Ishikawa (cell line): ENCODE results near the gene RFK.

ENCODE experiments used
- CEBPB ChIP-seq: IDR thresholded peaks from 2 replicates; pipeline ENCODE4 v1.6.1; 2012
- CREB1 ChIP-seq: IDR thresholded peaks from 2 replicates; pipeline ENCODE4 v1.6.1; 2012; ENCODE audit warnings: low read depth
- EGR1 ChIP-seq: IDR thresholded peaks from 2 replicates; pipeline ENCODE4 v1.6.1; 2012
- EP300 ChIP-seq: IDR thresholded peaks from 2 replicates; pipeline ENCODE4 v1.6.1; 2012; ENCODE audit warnings: borderline replicate concordance
- FOXM1 ChIP-seq: IDR thresholded peaks from 2 replicates; pipeline ENCODE4 v1.6.1; 2012; ENCODE audit warnings: low read depth, borderline replicate concordance
- NFIC ChIP-seq: IDR thresholded peaks from 2 replicates; pipeline ENCODE4 v1.6.1; 2012
- RAD21 ChIP-seq: IDR thresholded peaks from 2 replicates; pipeline ENCODE4 v1.6.1; 2012; ENCODE audit warnings: low read depth
- TAF1 ChIP-seq: IDR thresholded peaks from 2 replicates; pipeline ENCODE4 v1.6.1; 2012; ENCODE audit warnings: low read depth, mild to moderate bottlenecking
- TCF12 ChIP-seq: IDR thresholded peaks from 2 replicates; pipeline ENCODE4 v1.6.1; 2012; ENCODE audit warnings: low read depth
- TEAD4 ChIP-seq: IDR thresholded peaks from 2 replicates; pipeline ENCODE4 v1.6.1; 2012
- YY1 ChIP-seq: IDR thresholded peaks from 2 replicates; pipeline ENCODE4 v1.6.1; 2012; ENCODE audit warnings: low read depth
- ZBTB7A ChIP-seq: IDR thresholded peaks from 2 replicates; pipeline ENCODE4 v1.6.1; 2012; ENCODE audit warnings: low read depth
- TF ChIP-seq, protein P1 (sequence below): IDR thresholded peaks from 2 replicates; pipeline ENCODE4 v1.6.1; 2012; ENCODE audit warnings: low read depth, mild to moderate bottlenecking
- TF ChIP-seq, protein P2 (sequence below): IDR thresholded peaks from 2 replicates; pipeline ENCODE4 v1.6.1; 2012
- TF ChIP-seq, protein P3 (sequence below): IDR thresholded peaks from 2 replicates; pipeline ENCODE4 v1.6.1; 2012

RFK gene

DNA sequence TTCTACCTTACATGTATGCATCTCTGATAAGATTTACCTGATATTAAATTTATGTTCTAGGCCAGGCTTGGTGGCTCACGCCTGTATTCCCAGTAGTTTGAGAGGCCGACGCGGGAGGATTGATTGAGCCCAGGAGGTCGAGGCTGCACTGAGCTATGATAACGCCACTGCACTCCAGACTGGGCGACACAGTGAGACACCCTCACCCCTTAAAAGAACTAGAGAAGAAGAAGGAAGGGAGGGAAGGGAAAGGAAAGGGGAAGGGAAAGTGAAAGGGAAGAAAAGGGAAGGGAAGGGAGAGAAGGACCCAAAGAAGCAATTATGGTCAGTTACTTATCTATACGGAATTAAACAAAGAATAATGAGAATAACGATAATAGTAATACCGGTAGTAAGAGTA is 1.2 kb upstream of the RFK start:
- TF ChIP-seq FOXM1: no peak
- TF ChIP-seq EGR1: no peak
- no peak for TF ChIP-seq YY1
- TF ChIP-seq ZBTB7A: no peak

DNA sequence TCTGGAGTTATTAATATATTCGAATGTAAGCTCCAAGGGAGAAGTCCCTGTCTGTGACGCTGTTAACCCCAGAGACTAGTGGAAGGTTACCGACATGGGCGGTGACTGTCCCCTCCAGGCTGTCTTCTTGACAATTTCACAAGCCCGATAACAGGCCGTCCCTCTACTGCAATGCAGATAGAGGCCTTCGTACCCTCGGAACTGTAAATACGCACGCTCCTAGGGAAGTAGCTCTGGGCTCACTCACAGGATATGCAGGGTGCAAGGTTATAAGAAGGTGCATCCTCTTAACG is 680 bp upstream of the RFK start:
- TF ChIP-seq TCF12 (no peak), TAF1 (no peak), CEBPB (no peak), EGR1 (no peak), CREB1 (no peak), FOXM1 (no peak), NFIC (no peak), TEAD4 (no peak), RAD21 (no peak), YY1 (no peak), EP300 (no peak), ZBTB7A (no peak)
- TF ChIP-seq, protein P1, sequence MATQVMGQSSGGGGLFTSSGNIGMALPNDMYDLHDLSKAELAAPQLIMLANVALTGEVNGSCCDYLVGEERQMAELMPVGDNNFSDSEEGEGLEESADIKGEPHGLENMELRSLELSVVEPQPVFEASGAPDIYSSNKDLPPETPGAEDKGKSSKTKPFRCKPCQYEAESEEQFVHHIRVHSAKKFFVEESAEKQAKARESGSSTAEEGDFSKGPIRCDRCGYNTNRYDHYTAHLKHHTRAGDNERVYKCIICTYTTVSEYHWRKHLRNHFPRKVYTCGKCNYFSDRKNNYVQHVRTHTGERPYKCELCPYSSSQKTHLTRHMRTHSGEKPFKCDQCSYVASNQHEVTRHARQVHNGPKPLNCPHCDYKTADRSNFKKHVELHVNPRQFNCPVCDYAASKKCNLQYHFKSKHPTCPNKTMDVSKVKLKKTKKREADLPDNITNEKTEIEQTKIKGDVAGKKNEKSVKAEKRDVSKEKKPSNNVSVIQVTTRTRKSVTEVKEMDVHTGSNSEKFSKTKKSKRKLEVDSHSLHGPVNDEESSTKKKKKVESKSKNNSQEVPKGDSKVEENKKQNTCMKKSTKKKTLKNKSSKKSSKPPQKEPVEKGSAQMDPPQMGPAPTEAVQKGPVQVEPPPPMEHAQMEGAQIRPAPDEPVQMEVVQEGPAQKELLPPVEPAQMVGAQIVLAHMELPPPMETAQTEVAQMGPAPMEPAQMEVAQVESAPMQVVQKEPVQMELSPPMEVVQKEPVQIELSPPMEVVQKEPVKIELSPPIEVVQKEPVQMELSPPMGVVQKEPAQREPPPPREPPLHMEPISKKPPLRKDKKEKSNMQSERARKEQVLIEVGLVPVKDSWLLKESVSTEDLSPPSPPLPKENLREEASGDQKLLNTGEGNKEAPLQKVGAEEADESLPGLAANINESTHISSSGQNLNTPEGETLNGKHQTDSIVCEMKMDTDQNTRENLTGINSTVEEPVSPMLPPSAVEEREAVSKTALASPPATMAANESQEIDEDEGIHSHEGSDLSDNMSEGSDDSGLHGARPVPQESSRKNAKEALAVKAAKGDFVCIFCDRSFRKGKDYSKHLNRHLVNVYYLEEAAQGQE: no peak
- TF ChIP-seq, protein P2, sequence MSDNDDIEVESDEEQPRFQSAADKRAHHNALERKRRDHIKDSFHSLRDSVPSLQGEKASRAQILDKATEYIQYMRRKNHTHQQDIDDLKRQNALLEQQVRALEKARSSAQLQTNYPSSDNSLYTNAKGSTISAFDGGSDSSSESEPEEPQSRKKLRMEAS: no peak

DNA sequence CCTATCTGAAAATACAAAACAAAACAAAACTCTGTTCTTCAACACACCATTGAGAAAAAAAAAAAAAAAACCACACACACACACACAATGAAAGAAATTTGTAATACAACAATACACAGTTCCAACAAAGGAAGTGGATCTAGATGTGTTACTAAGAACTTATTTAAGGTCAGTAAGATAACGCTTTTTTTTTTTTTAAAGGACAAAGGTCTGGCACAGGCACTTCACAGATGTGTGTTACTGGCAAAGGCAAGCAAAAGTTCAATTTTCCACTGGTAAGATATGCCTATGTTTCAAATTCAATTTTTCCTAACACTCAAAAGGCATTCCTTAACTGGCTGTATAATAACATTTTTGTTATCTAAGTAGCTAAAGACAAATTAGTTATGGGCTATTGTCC is 3.6 kb downstream of the RFK start:
- no peak for TF ChIP-seq TAF1
- TF ChIP-seq, protein P2: no peak
- no peak for TF ChIP-seq TEAD4
- no peak for TF ChIP-seq ZBTB7A
- TF ChIP-seq CEBPB: no peak
- TF ChIP-seq EGR1: no peak
- TF ChIP-seq EP300: no peak
- no peak for TF ChIP-seq RAD21

DNA sequence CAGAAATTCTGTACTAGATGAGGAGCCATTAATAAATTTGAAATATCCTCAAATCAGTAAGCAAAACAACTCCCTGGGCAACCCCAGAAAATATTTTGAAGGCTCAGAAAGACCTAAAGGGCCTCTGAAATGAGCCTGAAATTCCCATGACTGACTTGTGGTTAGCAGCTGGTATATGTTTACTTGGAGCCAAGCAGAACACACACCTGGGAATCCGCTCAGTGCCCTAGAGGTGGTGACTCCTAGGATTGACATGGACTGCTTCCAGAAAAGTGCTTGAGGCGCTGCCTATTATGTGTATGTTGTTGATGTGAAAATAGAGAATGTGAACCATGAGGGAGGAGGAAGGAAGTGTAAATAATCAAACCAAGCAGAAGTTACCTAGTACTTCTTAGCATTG is 14.7 kb downstream of the RFK start:
- no peak for TF ChIP-seq TEAD4
- no peak for TF ChIP-seq EGR1
- TF ChIP-seq EP300: no peak
- TF ChIP-seq, protein P3, sequence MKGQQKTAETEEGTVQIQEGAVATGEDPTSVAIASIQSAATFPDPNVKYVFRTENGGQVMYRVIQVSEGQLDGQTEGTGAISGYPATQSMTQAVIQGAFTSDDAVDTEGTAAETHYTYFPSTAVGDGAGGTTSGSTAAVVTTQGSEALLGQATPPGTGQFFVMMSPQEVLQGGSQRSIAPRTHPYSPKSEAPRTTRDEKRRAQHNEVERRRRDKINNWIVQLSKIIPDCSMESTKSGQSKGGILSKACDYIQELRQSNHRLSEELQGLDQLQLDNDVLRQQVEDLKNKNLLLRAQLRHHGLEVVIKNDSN: no peak
- TF ChIP-seq YY1: no peak
- no peak for TF ChIP-seq RAD21
- no peak for TF ChIP-seq FOXM1
- TF ChIP-seq, protein P1: no peak

DNA sequence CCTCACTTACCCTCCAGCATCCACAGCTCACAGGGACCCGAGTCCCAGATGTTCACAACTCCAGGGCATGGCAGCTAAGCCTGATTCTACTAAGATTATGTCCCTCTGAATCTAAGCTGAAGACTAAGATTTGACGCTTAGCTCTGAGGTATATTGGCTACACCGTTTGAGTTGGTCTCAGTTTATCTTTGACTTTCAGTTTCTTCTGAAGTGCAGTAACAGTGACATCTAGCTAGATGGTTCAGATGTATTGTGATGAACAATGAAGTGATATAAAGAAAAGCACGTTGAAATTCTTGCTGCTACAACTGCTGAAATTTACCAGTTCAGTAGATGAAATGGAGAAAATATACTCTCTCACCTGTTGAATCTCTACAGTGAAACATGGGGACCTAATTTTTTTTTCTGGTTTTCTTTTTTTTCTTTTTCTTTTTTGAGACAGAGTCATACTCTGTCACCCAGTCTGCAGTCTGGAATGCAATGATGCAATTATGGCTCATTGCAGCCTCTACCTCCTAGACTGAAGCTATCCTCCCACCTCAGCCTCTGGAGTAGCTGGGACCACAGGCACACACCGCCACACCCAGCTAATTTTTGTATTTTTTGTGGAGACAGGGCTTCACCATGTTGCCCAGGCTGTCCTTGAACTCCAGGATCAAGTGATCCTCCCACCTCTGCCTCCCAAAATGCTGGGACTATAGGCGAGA is 15.7 kb downstream of the RFK start:
- TF ChIP-seq, protein P2: no peak
- TF ChIP-seq ZBTB7A (no peak), CEBPB (0 out of 2 replicates have a peak, but pooled peaks have one; percentile 15)

DNA sequence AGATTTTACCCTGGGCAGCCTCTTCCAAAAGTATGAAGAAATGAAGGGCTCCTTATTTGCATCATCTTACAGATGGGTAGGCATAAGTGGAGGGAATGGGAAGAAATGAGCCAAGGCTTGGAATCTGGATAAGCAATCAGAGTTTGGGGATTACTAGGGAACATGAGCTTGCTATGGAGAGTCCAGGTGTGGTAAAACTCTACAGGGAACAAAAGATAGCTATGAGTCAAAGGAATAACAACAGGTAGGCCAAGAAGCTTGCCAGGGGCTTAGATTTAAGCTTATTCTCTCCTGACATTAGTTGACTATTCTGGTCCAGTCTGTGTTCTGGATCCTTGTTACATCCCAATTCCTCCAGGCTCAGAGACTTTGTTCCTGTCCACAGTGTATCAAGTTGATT is 16.4 kb downstream of the RFK start:
- TF ChIP-seq TCF12 (no peak), TEAD4 (no peak), RAD21 (no peak), EP300 (no peak), ZBTB7A (no peak), TAF1 (no peak), YY1 (no peak), NFIC (no peak), EGR1 (no peak), CREB1 (no peak), FOXM1 (no peak), CEBPB (no peak)
- TF ChIP-seq, protein P1: no peak
- TF ChIP-seq, protein P2: no peak
- TF ChIP-seq, protein P3: no peak
